ENCODE data around the gene CDK9. TPM values are rescaled to one million over a fixed set of nuclear protein-coding genes. Genes with fewer than 3 reads are reported as not detected.

The CDK9 gene
- total and polyA plus RNA-seq, 2 experiments from 2014 or later, result 58.5 to 84.3 TPM

GRCh38 chr9:127777368-127777980, 8.4 kb upstream of the CDK9 start:
- no peak overlapping the region for H2AFZ ChIP-seq
- no peak overlapping the region; the same call in 2 of the 3 replicates for H3K4me3 Mint-ChIP-seq
- H3K36me3 Mint-ChIP-seq (ENCODE audit: low read depth), result no peaks in the 10 kb centered on the region; the same call in 2 of the 3 replicates
- H3K79me2 ChIP-seq (replicated peaks; ENCODE audit: insufficient read depth), result no peaks in the 10 kb centered on the region
- no peak overlapping the region for H3K27ac ChIP-seq (ENCODE audit: low read depth)
- no peak overlapping the region for H3K27ac Mint-ChIP-seq
- H3K36me3 ChIP-seq (ENCODE audit: insufficient read depth), result no peaks in the 10 kb centered on the region
- H4K20me1 ChIP-seq (replicated peaks; ENCODE audit: insufficient read depth), result no peaks in the 10 kb centered on the region
- peaks cover 11% of the 10 kb centered on the region for H3K27me3 Mint-ChIP-seq (ENCODE audit: insufficient read depth, low read depth, poor library complexity)
- TF ChIP-seq ETS1 (IDR thresholded peaks at IDR 0.05), result no peak
- TF ChIP-seq, protein P1, sequence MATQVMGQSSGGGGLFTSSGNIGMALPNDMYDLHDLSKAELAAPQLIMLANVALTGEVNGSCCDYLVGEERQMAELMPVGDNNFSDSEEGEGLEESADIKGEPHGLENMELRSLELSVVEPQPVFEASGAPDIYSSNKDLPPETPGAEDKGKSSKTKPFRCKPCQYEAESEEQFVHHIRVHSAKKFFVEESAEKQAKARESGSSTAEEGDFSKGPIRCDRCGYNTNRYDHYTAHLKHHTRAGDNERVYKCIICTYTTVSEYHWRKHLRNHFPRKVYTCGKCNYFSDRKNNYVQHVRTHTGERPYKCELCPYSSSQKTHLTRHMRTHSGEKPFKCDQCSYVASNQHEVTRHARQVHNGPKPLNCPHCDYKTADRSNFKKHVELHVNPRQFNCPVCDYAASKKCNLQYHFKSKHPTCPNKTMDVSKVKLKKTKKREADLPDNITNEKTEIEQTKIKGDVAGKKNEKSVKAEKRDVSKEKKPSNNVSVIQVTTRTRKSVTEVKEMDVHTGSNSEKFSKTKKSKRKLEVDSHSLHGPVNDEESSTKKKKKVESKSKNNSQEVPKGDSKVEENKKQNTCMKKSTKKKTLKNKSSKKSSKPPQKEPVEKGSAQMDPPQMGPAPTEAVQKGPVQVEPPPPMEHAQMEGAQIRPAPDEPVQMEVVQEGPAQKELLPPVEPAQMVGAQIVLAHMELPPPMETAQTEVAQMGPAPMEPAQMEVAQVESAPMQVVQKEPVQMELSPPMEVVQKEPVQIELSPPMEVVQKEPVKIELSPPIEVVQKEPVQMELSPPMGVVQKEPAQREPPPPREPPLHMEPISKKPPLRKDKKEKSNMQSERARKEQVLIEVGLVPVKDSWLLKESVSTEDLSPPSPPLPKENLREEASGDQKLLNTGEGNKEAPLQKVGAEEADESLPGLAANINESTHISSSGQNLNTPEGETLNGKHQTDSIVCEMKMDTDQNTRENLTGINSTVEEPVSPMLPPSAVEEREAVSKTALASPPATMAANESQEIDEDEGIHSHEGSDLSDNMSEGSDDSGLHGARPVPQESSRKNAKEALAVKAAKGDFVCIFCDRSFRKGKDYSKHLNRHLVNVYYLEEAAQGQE (IDR thresholded peaks at IDR 0.05; ENCODE audit: unreplicated experiment), result no peak
- DNase-seq (ENCODE audit: low spot score), result no peak
- H3K4me1 Mint-ChIP-seq, result peaks cover 20% of the 10 kb centered on the region
- H3K4me2 ChIP-seq, result no peak overlapping the region
- H3K9me2 ChIP-seq (ENCODE audit: insufficient read depth), result no peaks in the 10 kb centered on the region
- H3K27me3 ChIP-seq (ENCODE audit: insufficient read depth), result no peaks in the 10 kb centered on the region
- peaks cover 5% of the 10 kb centered on the region; the same call in 1 of the 2 replicates for H3K4me1 ChIP-seq (ENCODE audit: insufficient read depth)
- peaks cover 2% of the 10 kb centered on the region; the same call in 1 of the 3 replicates for H3K9me3 Mint-ChIP-seq
- no peak for ATAC-seq
- H3F3A ChIP-seq (replicated peaks; ENCODE audit: low read depth), result peaks cover 8% of the 10 kb centered on the region; the same call in 1 of the 2 replicates
- H3K4me3 ChIP-seq, result no peak overlapping the region

DNA sequence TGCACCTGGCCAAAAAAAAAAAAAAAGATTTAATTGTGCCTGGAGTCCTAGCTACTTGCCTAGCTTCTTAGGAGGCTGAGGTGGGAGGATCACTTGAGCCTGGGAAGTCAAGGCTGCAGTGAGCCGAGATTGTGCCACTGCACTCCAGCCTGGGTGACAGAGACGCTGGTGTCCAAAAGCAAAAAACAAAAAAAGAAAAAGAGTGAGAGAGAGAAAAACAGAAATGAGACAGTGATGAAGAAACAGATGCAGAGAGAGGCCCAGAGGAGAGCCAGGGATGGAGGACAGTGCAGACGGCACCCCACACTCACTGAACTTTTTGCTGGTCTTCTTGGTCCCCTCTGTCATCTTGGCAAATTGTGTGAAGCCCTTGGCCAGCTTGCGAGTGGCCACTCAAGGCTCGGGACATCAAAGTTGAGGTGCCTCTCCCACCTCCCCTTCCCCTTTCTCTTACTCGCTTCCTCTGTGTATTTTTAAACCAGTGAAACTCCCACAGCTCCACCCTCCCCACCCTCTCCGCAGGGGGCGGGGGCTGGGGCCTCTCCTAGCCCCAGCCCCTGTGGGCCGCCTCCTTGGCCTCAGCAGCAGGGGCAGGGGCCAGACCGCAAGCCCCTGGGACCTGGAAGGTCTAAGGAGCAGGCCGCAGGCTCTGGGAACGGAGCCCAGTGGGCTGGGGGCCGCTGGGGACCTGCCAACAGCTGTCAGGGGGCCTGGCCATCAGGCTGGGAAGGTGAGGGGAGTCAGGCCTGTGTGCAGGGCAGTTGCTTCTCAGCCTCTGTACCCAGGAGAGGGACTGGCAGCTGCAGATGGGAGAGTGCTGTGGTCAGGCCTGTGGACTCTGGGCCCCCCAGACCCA, 7.3 kb upstream of the CDK9 start, which contains the start of gene SH2D3C:
Gene SH2D3C (minus strand): TSS at position 387 of the 856 bp plus-strand sequence. CDS start 39 bp downstream, at position 348.
- no peaks in the 10 kb centered on the region for H3K27me3 ChIP-seq (ENCODE audit: insufficient read depth)
- H3K9me2 ChIP-seq (ENCODE audit: insufficient read depth), result no peaks in the 10 kb centered on the region
- no peak within 1 kb of the TSS for H3K27ac ChIP-seq (ENCODE audit: low read depth)
- H4K20me1 ChIP-seq (replicated peaks; ENCODE audit: insufficient read depth), result no peaks in the 10 kb centered on the region
- Mint-ChIP-seq H3K27me3 (ENCODE audit: insufficient read depth, low read depth, poor library complexity) (peaks cover 10% of the 10 kb centered on the region), H3K27ac (no peak within 1 kb of the TSS), H3K9me3 (peaks cover 2% of the 10 kb centered on the region; the same call in 1 of the 3 replicates), H3K36me3 (ENCODE audit: low read depth) (no peaks in the 10 kb centered on the region; the same call in 2 of the 3 replicates), H3K4me3 (no peak within 1 kb of the TSS; the same call in 2 of the 3 replicates), H3K4me1 (peaks cover 23% of the 10 kb centered on the region)
- H3F3A ChIP-seq (replicated peaks; ENCODE audit: low read depth), result peaks cover 9% of the 10 kb centered on the region; the same call in 1 of the 2 replicates
- H3K79me2 ChIP-seq (replicated peaks; ENCODE audit: insufficient read depth), result no peaks in the 10 kb centered on the region
- H3K36me3 ChIP-seq (ENCODE audit: insufficient read depth), result no peaks in the 10 kb centered on the region
- H3K4me3 ChIP-seq, result no peak within 1 kb of the TSS
- ATAC-seq (peak; percentile 10; the same call in 2 of the 3 replicates), DNase-seq (ENCODE audit: low spot score) (no peak)
- peaks cover 5% of the 10 kb centered on the region; the same call in 1 of the 2 replicates for H3K4me1 ChIP-seq (ENCODE audit: insufficient read depth)
- H2AFZ ChIP-seq, result no peak within 1 kb of the TSS
- H3K4me2 ChIP-seq, result no peak within 1 kb of the TSS; the same call in 1 of the 2 replicates
- TF ChIP-seq NANOG (IDR thresholded peaks at IDR 0.05; ENCODE audit: borderline replicate concordance) (no peak), JUNB (IDR thresholded peaks at IDR 0.05; ENCODE audit: unreplicated experiment) (no peak), ZNF331 (CRISPR knock-in tag; IDR thresholded peaks at IDR 0.05; ENCODE audit: low read depth) (no peak), CREB1 (CRISPR knock-in tag; IDR thresholded peaks at IDR 0.05; ENCODE audit: low read depth) (no peak), ZNF462 (CRISPR knock-in tag; IDR thresholded peaks at IDR 0.05) (no peak), ZNF114 (CRISPR knock-in tag; IDR thresholded peaks at IDR 0.05) (no peak), POLR2AphosphoS5 (IDR thresholded peaks at IDR 0.05; ENCODE audit: low read depth) (no peak)
